B cell (primary cell): ENCODE data around the gene GSG1L. TPM values are rescaled to one million over a fixed set of nuclear protein-coding genes. Genes with fewer than 3 reads are reported as not detected.

ENCODE experiments used
- ATAC-seq: fragments of 200-7000 bp; cut with Tn5 transposase; one replicate; pipeline ENCODE4 v1.10.0; 2021; ENCODE audit warnings: low read depth, mild to moderate bottlenecking, moderate number of reproducible peaks, moderate library complexity
- CTCF ChIA-PET: fragments of 350-600 bp; sonication (Branson Sonifier 250); formaldehyde crosslinking; loops from one replicate; lab custom pipeline; 2021; ENCODE audit warnings: antibody characterized with exemption, inconsistent platforms; lab: Charles Lee
- POLR2A ChIA-PET: fragments of 350-600 bp; sonication (Branson Sonifier 250); formaldehyde crosslinking; loops from one replicate; lab custom pipeline; 2021; ENCODE audit warnings: antibody characterized with exemption; lab: Charles Lee
- DNase-seq: peaks from one replicate; pipeline ENCODE4 v3.0.0; 2013
- H2AFZ ChIP-seq: 2 replicates; pipeline ENCODE4 v1.6.1; 2012; ENCODE audit warnings: mild to moderate bottlenecking, low read depth, low read length; ENCODE audit not compliant: insufficient read depth, poor library complexity, severe bottlenecking
- H3K27ac ChIP-seq, 2 donors: 1 replicate in 1 of 2; 2 replicates in 1 of 2; pipeline ENCODE4 v1.5.1; 2012 to 2013; ENCODE audit warnings: low read length in 2 of 2, mild to moderate bottlenecking in 2 of 2, moderate library complexity in 1 of 2
- H3K27me3 ChIP-seq, 4 experiments: fragments of 200-600 bp in 1 of 4; sonication (generic) in 1 of 4; replicated peaks in 1 of 4; 1 replicate in 2 of 4; 2 replicates in 2 of 4; pipeline versions ENCODE4 v1.6.1 to v1.7.0; 2013 to 2016; ENCODE audit warnings: low read length in 3 of 4, mild to moderate bottlenecking in 2 of 4, mixed read lengths in 1 of 4, moderate library complexity in 1 of 4; ENCODE audit not compliant: insufficient read depth in 4 of 4, control insufficient read depth in 3 of 4; ENCODE audit errors: control extremely low read depth in 1 of 4
- H3K36me3 ChIP-seq, 2 experiments: replicated peaks in 1 of 2; 1 replicate in 1 of 2; 2 replicates in 1 of 2; pipeline versions ENCODE4 v1.6.1 to v1.7.1; 2013; ENCODE audit warnings: low read length in 1 of 2; ENCODE audit not compliant: insufficient read depth in 2 of 2, control insufficient read depth in 1 of 2; ENCODE audit errors: control extremely low read depth in 1 of 2, extremely low read depth in 1 of 2
- H3K4me1 ChIP-seq, 2 donors: fragments of 200-600 bp in 1 of 2; sonication (generic) in 1 of 2; 1 replicate in 1 of 2; 2 replicates in 1 of 2; pipeline versions ENCODE4 v1.5.1 to v1.6.1; 2013 to 2017; ENCODE audit warnings: low read length in 2 of 2; ENCODE audit not compliant: control insufficient read depth in 2 of 2, insufficient read depth in 2 of 2
- H3K4me2 ChIP-seq: replicated peaks from 2 replicates; pipeline ENCODE3; 2012; ENCODE audit warnings: mild to moderate bottlenecking, low read depth, low read length; ENCODE audit not compliant: poor library complexity, severe bottlenecking
- H3K4me3 ChIP-seq, 5 experiments: fragments of 200-600 bp in 1 of 5; sonication (generic) in 1 of 5; 1 replicate in 3 of 5; 2 replicates in 2 of 5; pipeline versions ENCODE4 v1.5.1 to v1.7.0; 2011 to 2016; ENCODE audit warnings: low read length in 4 of 5, mild to moderate bottlenecking in 4 of 5, low read depth in 2 of 5, control low read depth in 1 of 5, moderate library complexity in 1 of 5; ENCODE audit not compliant: insufficient read depth in 1 of 5; ENCODE audit errors: control extremely low read depth in 1 of 5, extremely low read depth in 1 of 5
- H3K79me2 ChIP-seq: fragments of 200-600 bp; sonication (generic); one replicate; pipeline ENCODE4 v1.6.0; 2016; ENCODE audit warnings: low read length; ENCODE audit not compliant: control insufficient read depth, insufficient read depth
- H3K9ac ChIP-seq: fragments of 200-600 bp; sonication (generic); 2 replicates; pipeline ENCODE4 v1.6.1; 2017; ENCODE audit warnings: mild to moderate bottlenecking, low read length, moderate library complexity
- H3K9me3 ChIP-seq, 3 donors: one replicate each; pipeline versions ENCODE4 v1.6.1 to v1.7.1; 2013; ENCODE audit warnings: low read length in 2 of 3; ENCODE audit not compliant: control insufficient read depth in 2 of 3, insufficient read depth in 1 of 3; ENCODE audit errors: control extremely low read depth in 1 of 3
- H4K20me1 ChIP-seq: 2 replicates; pipeline ENCODE4 v1.6.0; 2012; ENCODE audit warnings: mild to moderate bottlenecking, low read length; ENCODE audit not compliant: insufficient read depth, control insufficient read depth, poor library complexity, severe bottlenecking
- H3K27ac Mint-ChIP-seq: one replicate; pipeline ENCODE4 v1.8.0; 2021; ENCODE audit warnings: mixed read lengths
- H3K27me3 Mint-ChIP-seq: one replicate; pipeline ENCODE4 v1.8.0; 2021; ENCODE audit warnings: mixed read lengths
- H3K4me1 Mint-ChIP-seq: one replicate; pipeline ENCODE4 v1.8.0; 2021; ENCODE audit warnings: mixed read lengths
- H3K4me3 Mint-ChIP-seq: one replicate; pipeline ENCODE4 v1.8.0; 2021; ENCODE audit warnings: mixed read lengths
- H3K9me3 Mint-ChIP-seq: one replicate; pipeline ENCODE4 v1.8.0; 2022; ENCODE audit warnings: mixed read lengths; ENCODE audit not compliant: insufficient read depth
- CTCF ChIP-seq: fragments of 200-600 bp; IDR thresholded peaks from one replicate; pipeline ENCODE4 v1.8.0; 2022; ENCODE audit warnings: antibody characterized with exemption, mild to moderate bottlenecking
- EZH2 ChIP-seq: IDR thresholded peaks from 2 replicates; pipeline ENCODE4 v1.6.1; 2012; ENCODE audit warnings: borderline replicate concordance, low read depth, mild to moderate bottlenecking, moderate library complexity, low read length; ENCODE audit not compliant: insufficient read depth, poor library complexity, severe bottlenecking
- WGBS: methylation state at CpG from one replicate; pipeline ENCODE4 v1.1.5; 2013; ENCODE audit warnings: missing lambda C conversion rate; ENCODE audit not compliant: insufficient coverage; 5-methylcytosine and 5-hydroxymethylcytosine counted together
- intact Hi-C: fragments of 100-400 bp; cut with micrococcal nuclease; formaldehyde crosslinking; loops from one replicate; pipeline ENCODE4 v1.10.0; 2022
- polyA plus RNA-seq: library from polyadenylated mRNA; depleted of rRNA; stranded (reverse); fragments of >200 nt; gene quantifications from 2 replicates; pipeline ENCODE4 v1.2.3, GENCODE V29; 2012
- total RNA-seq, 2 donors: library from RNA; stranded (reverse); fragments of 120-200 nt in 1 of 2; gene quantifications; 1 replicate in 1 of 2; 2 replicates in 1 of 2; pipeline versions ENCODE4 v1.2.3 to v1.2.4, GENCODE V29; 2013 to 2022

The GSG1L gene
- total and polyA plus RNA-seq, 2 donors (not counting 1 experiment from before 2014, with no cell fraction given): 0.01 TPM; not detected in 1

DNA sequence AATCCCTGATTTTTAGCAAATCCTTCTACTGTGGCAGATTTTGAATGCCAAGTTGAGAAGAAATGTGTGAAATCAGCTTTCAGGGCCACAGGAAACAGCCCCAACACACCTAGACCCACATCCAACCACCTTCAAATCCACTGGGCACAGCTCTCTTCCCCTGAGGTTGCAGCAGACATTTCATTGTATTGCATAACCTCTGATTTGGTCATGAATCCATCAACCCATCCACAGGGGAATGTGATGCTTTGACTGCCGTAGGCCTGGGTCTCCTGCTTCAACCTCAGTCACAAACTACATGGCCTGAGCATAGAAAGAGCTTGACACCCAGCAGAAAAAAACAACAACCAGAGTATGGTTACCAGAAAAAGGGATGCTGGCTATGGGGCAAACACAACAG, 145.6 kb downstream of the GSG1L start:
- no peak for TF ChIP-seq EZH2
- no peak for TF ChIP-seq CTCF
- H3K9me3 ChIP-seq: peaks cover 0 to 2% (median 0%) of the 10 kb centered on the region in 3 donors
- WGBS: no CpG with 5 or more reads among the region's 1 CpG
- DNase-seq (no peak), ATAC-seq (no peak)
- H3K4me1 ChIP-seq: no peaks in the 10 kb centered on the region
- H3K4me2 ChIP-seq: no peak overlapping the region
- intact Hi-C loops: no loop called here
- H3K27me3 ChIP-seq: peaks cover 0 to 5% (median 2%) of the 10 kb centered on the region in 4 experiments
- H3K27me3 Mint-ChIP-seq: peaks cover 46% of the 10 kb centered on the region
- no peaks in the 10 kb centered on the region for H3K4me1 Mint-ChIP-seq
- no peaks in the 10 kb centered on the region for H4K20me1 ChIP-seq
- ChIA-PET POLR2A (no interaction called here), CTCF (no interaction called here)
- H3K27ac ChIP-seq: no peak overlapping the region
- H3K9ac ChIP-seq: no peak overlapping the region
- no peak overlapping the region for H3K27ac Mint-ChIP-seq
- H3K36me3 ChIP-seq: no peaks in the 10 kb centered on the region
- H3K4me3 Mint-ChIP-seq: no peak overlapping the region
- H3K4me3 ChIP-seq: no peak overlapping the region
- H3K79me2 ChIP-seq: no peaks in the 10 kb centered on the region
- H2AFZ ChIP-seq: no peak overlapping the region
- H3K9me3 Mint-ChIP-seq: no peaks in the 10 kb centered on the region

- Histone ChIP-seq H3K27ac (no peak overlapping the region), H3K9me3 (peaks cover 0 to 5% (median 0%) of the 10 kb centered on the region in 3 donors), H3K4me1 (no peaks in the 10 kb centered on the region), H2AFZ (no peak overlapping the region), H3K4me2 (no peak overlapping the region), H4K20me1 (no peaks in the 10 kb centered on the region), H3K79me2 (no peaks in the 10 kb centered on the region), H3K9ac (no peak overlapping the region), H3K27me3 (peaks cover 0 to 5% (median 0%) of the 10 kb centered on the region in 4 experiments), H3K4me3 (no peak overlapping the region), H3K36me3 (no peaks in the 10 kb centered on the region)
- no peak for DNase-seq
- no CpG with 5 or more reads among the region's 2 CpGs for WGBS
- Mint-ChIP-seq H3K27ac (no peak overlapping the region), H3K9me3 (no peaks in the 10 kb centered on the region), H3K4me3 (no peak overlapping the region), H3K4me1 (no peaks in the 10 kb centered on the region), H3K27me3 (peaks cover 19% of the 10 kb centered on the region)
- ATAC-seq: no peak
- ChIA-PET POLR2A (no interaction called here), CTCF (no interaction called here)
- TF ChIP-seq CTCF (no peak), EZH2 (no peak)
- intact Hi-C loops: no loop called here
Measured at GRCh38 chr16:27911486-27911885, 152.0 kb downstream of the GSG1L start.
